ENCODE results near the gene SEC16B.

The SEC16B gene

DNA sequence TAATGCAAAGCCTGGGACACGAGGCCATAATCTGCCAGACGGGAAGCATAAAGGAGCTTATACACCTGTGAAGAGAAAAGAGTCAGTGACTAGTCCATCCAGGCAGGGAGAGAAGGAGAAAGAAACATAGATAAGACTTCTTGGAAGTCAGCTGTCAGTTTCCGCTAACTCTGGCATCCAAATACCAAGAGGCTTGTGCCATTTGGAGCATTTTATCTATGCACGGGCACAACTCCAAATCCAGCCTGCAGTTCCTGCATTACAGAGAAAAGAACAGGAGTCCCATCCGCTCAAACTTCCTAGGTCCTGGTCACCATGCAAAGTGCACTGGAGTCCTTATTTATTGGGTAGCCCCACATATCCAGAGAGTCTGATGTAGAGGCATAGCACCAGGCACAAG, 27.9 kb downstream of the SEC16B start:
- no peaks in the 10 kb centered on the region for H3K4me1 ChIP-seq (ENCODE audit: low read depth, poor library complexity, severe bottlenecking)
- no peaks in the 10 kb centered on the region for H3K27me3 ChIP-seq (ENCODE audit: insufficient read depth, low read depth)
- H2AFZ ChIP-seq (ENCODE audit: low read depth) = no peak overlapping the region
- H3K36me3 ChIP-seq (ENCODE audit: insufficient read depth) = no peaks in the 10 kb centered on the region
- H3K4me2 ChIP-seq = no peak overlapping the region
- TF ChIP-seq, protein P1, sequence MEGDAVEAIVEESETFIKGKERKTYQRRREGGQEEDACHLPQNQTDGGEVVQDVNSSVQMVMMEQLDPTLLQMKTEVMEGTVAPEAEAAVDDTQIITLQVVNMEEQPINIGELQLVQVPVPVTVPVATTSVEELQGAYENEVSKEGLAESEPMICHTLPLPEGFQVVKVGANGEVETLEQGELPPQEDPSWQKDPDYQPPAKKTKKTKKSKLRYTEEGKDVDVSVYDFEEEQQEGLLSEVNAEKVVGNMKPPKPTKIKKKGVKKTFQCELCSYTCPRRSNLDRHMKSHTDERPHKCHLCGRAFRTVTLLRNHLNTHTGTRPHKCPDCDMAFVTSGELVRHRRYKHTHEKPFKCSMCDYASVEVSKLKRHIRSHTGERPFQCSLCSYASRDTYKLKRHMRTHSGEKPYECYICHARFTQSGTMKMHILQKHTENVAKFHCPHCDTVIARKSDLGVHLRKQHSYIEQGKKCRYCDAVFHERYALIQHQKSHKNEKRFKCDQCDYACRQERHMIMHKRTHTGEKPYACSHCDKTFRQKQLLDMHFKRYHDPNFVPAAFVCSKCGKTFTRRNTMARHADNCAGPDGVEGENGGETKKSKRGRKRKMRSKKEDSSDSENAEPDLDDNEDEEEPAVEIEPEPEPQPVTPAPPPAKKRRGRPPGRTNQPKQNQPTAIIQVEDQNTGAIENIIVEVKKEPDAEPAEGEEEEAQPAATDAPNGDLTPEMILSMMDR (conservative IDR thresholded peaks at IDR 0.05; ENCODE audit: low read depth, low read length) = no peak
- H4K20me1 ChIP-seq (ENCODE audit: insufficient read depth) = no peaks in the 10 kb centered on the region
- H3K27ac ChIP-seq = no peak overlapping the region
- H3K4me3 ChIP-seq (IDR thresholded peaks at IDR 0.05; ENCODE audit: insufficient read depth, low read depth, low read length) = no peak overlapping the region
- no peaks in the 10 kb centered on the region for H3K79me2 ChIP-seq (ENCODE audit: insufficient read depth, low read depth)
- H3K9ac ChIP-seq = no peak overlapping the region

DNA sequence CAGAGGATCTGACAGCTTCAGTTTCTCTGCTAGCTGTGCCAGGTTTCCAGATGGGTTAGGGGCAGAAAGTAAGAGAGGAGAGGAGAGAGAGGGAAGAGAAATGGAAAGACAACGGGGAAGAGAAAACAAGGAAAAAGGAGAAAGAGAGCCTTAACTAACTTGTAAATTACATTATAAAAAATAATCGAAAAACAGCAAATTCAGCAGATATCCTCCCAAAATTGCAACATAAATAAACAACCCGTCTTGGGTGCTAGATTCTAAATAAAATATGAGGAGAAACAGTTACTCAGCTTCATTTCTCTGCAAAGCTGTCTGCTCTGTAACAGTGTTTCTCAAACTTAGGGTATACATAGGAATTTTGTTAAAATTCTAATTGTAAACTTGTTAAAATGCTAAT, 29.2 kb downstream of the SEC16B start:
- TF ChIP-seq, protein P1 (conservative IDR thresholded peaks at IDR 0.05; ENCODE audit: low read depth, low read length) = no peak
- no peaks in the 10 kb centered on the region for H3K27me3 ChIP-seq (ENCODE audit: insufficient read depth, low read depth)
- no peak overlapping the region for H3K4me3 ChIP-seq (IDR thresholded peaks at IDR 0.05; ENCODE audit: insufficient read depth, low read depth, low read length)
- H3K79me2 ChIP-seq (ENCODE audit: insufficient read depth, low read depth) = no peaks in the 10 kb centered on the region
- no peak overlapping the region for H3K4me2 ChIP-seq
- H3K9ac ChIP-seq = no peak overlapping the region
- H3K4me1 ChIP-seq (ENCODE audit: low read depth, poor library complexity, severe bottlenecking) = no peaks in the 10 kb centered on the region
- H3K36me3 ChIP-seq (ENCODE audit: insufficient read depth) = no peaks in the 10 kb centered on the region
- no peak overlapping the region for H3K27ac ChIP-seq
- H2AFZ ChIP-seq (ENCODE audit: low read depth) = no peak overlapping the region
- no peaks in the 10 kb centered on the region for H4K20me1 ChIP-seq (ENCODE audit: insufficient read depth)

DNA sequence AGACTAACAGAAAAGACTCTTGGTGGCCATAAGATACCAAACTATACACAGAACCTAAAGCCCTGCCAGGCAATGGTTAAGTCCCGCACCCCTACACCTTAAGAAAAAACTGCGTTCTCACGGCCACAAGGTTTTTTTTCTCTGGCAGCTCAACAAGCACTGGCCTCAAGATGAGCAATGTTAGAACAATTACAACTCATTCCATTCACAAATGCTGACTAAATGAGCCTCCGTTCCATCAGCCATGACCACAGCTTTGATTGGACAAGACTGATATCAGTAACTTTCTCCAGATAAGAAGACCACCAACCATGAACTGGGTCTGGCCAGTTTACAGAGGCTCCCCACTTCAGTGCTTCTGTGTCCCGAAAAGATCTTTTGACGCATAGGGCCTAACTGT, 31.9 kb downstream of the SEC16B start:
- TF ChIP-seq, protein P1 (conservative IDR thresholded peaks at IDR 0.05; ENCODE audit: low read depth, low read length) = no peak
- Histone ChIP-seq H3K79me2 (ENCODE audit: insufficient read depth, low read depth) (no peaks in the 10 kb centered on the region), H3K27ac (no peak overlapping the region), H4K20me1 (ENCODE audit: insufficient read depth) (no peaks in the 10 kb centered on the region), H3K4me2 (no peak overlapping the region), H3K27me3 (ENCODE audit: insufficient read depth, low read depth) (no peaks in the 10 kb centered on the region), H3K4me3 (IDR thresholded peaks at IDR 0.05; ENCODE audit: insufficient read depth, low read depth, low read length) (no peak overlapping the region), H2AFZ (ENCODE audit: low read depth) (no peak overlapping the region), H3K9ac (no peak overlapping the region), H3K36me3 (ENCODE audit: insufficient read depth) (no peaks in the 10 kb centered on the region), H3K4me1 (ENCODE audit: low read depth, poor library complexity, severe bottlenecking) (peaks cover 2% of the 10 kb centered on the region)

DNA sequence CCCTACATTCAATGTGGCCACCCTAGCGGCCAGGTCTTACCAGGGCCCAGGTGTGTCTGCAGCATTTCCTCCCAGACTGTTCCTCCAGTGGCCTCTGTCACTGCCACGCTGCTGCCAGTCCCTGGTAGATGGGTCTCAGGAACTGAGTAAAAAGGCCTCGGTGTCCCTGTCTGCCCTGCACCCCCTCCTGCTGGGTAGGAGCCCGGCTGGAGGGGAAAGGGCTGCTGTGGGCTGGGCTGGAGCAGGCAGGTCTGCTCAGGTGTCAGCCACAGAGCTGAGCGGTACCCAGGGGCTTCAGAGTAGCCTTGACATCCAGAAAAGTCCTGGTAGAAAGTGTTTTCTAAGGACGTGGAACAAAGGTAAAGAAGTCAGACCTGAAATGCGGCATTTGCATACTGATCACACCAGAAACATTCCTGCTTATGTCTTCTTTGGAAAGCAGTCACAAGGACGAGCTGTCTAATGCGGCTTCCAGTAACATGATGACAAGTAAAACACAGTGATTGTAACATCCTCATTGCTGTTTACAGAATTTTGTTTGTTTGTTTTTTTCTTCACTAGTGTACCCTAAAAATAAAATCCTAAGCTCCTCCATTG, 32.6 kb downstream of the SEC16B start:
- Histone ChIP-seq H4K20me1 (ENCODE audit: insufficient read depth) (no peaks in the 10 kb centered on the region), H3K27ac (no peak overlapping the region), H3K4me3 (IDR thresholded peaks at IDR 0.05; ENCODE audit: insufficient read depth, low read depth, low read length) (no peak overlapping the region), H3K4me1 (ENCODE audit: low read depth, poor library complexity, severe bottlenecking) (peaks cover 9% of the 10 kb centered on the region), H3K4me2 (no peak overlapping the region), H3K36me3 (ENCODE audit: insufficient read depth) (no peaks in the 10 kb centered on the region), H2AFZ (ENCODE audit: low read depth) (no peak overlapping the region), H3K9ac (no peak overlapping the region), H3K27me3 (ENCODE audit: insufficient read depth, low read depth) (no peaks in the 10 kb centered on the region), H3K79me2 (ENCODE audit: insufficient read depth, low read depth) (no peaks in the 10 kb centered on the region)
- TF ChIP-seq, protein P1 (conservative IDR thresholded peaks at IDR 0.05; ENCODE audit: low read depth, low read length) = no peak
